HG03469 (cell line): Measurements from ENCODE around the gene TAF1D.
"Not testable (repeated sequence)": the region's sequence is repeated elsewhere in the genome, so short reads cannot be mapped to it uniquely, and the experiment has no call there.

Experiments
- ATAC-seq: cut with Tn5 transposase; IDR thresholded peaks from one replicate; pipeline ENCODE4 v1.9.1; 2021; ENCODE audit warnings: mild to moderate bottlenecking, moderate library complexity, moderate number of reproducible peaks; ENCODE audit not compliant: unreplicated experiment

TAF1D gene

DNA sequence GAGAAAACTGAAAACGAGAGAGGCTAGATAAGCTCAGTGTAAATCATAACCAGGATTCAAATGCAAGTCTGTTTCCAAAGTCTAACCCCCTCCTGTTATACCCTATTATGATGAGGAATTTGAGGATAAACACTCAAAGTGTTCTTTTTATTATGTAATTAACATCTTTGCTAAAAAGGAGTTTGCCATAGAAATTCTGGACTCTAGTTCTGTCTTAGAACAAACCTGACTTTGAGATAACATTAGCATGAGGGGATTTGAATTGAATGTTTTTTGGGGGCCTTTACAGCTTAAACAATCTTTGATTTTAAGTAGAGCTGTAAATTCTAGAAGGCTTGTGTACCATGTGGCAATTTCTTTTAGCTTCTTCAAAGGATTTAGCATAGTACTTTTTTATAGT, 9.7 kb upstream of the TAF1D start:
- ATAC-seq: no peak

DNA sequence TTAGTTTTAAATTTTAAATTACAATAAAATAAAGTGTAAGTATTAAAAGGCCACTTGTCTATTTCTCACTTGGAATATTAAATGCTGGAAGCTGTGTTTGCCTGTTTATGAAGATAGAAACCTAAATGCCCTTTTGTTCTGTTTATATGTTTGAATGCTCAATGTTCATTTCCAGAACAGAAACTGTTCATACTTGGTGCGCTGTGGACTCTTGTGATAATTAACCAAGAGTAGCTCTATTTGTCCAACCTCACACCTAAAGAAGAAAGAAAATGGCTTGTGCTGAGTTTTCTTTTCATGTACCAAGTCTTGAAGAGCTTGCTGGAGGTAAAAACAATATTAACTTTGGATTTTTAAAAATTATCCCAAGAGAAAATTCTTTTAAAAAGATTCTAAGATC, 5.8 kb upstream of the TAF1D start:
- ATAC-seq: peak; percentile 73

DNA sequence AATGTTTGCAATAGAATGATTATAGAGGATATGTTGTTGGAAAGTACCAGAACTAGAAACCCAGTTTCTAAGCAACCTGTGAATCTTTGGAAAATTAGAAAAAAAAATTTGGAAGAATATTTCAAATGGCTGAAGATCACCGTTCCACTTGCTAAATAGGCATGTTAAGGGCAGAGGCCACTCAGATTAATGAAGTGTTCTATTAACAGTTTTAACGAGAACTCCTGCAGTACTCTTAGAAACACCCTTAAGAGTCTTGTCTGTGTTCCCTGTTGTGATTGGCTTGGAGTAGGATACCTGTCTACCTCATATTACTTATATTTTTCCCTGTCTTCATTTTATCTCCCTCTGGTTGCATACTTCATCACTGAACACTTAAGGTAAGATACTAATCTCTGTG, 4.8 kb upstream of the TAF1D start:
- no peak for ATAC-seq

DNA sequence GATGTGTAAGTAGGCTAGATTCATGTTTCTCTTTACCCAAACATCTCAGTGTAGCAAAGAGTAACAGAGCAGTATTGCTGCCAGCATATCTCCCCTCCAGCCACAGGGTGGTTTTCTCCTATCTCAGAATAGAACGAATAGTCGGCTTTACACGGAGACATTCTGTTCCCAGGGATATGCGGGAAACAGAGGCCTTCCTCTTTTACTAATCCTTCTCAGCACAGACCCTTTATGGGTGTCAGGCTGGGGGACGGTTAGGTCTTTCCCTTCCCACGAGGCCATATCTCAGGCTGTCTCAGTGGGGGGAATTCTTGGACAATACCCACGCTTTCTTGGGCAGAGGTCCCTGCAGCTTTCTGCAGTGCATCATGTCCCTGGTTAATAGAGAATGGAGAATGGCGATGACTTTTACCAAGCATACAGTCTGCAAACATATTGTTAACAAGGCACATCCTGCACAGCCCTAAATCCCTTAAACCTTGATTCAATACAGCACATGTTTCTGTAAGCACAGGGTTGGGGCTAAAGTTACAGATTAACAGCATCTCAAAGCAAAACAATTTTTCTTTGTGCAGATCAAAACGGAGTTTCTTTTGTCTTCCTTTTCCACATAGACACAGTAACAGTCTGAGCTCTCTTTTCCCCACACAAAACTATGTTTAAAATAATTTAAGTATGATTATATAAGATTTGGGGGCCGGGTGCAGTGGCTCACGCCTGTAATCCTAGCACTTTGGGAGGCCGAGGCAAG, 3.9 kb upstream of the TAF1D start:
- not testable (repeated sequence) for ATAC-seq

DNA sequence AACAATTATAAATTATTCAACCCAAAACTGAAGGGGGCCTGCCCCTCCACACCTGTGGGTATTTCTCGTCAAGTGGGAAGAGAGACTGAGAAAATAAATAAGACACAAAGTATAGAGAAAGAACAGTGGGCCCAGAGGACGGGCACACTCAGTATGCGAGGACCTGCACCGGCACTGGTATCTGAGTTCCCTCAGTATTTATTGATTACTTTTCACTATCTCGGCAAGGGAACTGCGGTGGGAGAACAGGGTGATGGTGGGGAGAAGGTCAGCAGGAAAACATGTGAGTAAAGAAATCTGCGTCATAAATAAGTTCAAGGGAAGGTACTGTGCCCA, 3.3 kb upstream of the TAF1D start:
- ATAC-seq: no peak

DNA sequence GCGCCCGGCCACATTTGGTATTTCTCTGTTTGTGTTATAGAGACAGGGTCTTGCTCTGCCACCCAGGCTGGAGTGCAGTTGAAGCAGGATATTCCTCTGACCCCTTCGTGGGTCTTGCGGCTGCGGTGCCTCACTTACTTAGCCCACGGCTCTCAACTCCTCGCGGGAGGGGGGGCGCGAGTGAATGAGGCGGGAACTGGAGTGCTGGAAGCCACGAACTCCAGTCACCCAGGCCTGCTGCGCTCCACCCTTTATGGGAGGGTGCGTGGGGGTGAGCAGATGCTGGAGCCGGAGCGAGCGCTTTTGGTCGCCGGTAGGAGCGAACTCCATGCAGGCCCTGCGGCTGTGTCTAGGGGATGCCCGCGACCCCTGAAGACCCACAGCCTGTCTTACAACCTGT, 2.0 kb upstream of the TAF1D start:
- ATAC-seq: no peak

- no peak for ATAC-seq
Observed at GRCh38 chr11:93741882-93742226, 559 bp upstream of the TAF1D start.

- peak; percentile 18 for ATAC-seq
Observed at GRCh38 chr11:93740730-93741093, 583 bp downstream of the TAF1D start.

- ATAC-seq: no peak
Observed at GRCh38 chr11:93740031-93740729, 1.1 kb downstream of the TAF1D start.

- ATAC-seq: no peak
Observed at GRCh38 chr11:93738647-93739081, 2.6 kb downstream of the TAF1D start.

DNA sequence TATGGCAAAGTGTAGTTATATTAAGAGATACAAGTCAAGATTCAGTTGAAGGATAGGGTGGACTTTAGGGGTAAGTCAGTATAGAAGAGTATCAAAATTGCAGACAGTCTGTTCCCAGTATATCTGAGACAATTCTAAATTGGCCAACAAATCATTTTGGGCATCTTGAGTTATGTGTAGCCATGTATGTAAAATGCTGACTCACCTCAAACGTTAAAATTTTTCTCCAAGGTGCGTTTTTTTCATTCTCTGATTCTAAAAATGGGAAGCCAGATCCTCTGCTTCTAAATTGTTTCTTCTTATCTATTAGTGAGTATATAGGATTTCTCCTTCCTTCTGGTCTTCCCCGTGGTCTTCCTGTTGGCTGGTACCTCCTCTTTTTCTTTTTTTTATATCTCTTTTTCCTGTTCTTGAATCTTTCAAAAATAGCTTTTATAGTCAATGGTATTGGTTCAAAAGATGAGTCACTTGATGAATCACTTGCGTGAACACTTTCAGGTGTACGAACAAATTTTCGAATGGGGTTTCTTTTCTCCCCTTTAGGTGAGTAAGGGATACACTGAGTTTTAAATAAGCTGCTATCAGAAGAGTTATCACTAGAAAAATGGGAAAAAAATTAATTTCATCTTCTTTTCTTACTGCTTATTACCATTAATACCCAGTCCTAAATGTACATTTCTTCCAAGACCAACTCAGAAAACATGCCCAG, 3.2 kb downstream of the TAF1D start:
- ATAC-seq: no peak

GRCh38 chr11:93736129-93736528, 5.2 kb downstream of the TAF1D start:
- no peak for ATAC-seq

GRCh38 chr11:93735627-93736026, 5.7 kb downstream of the TAF1D start:
- no peak for ATAC-seq

GRCh38 chr11:93734427-93735222, 6.7 kb downstream of the TAF1D start:
- ATAC-seq: no peak

DNA sequence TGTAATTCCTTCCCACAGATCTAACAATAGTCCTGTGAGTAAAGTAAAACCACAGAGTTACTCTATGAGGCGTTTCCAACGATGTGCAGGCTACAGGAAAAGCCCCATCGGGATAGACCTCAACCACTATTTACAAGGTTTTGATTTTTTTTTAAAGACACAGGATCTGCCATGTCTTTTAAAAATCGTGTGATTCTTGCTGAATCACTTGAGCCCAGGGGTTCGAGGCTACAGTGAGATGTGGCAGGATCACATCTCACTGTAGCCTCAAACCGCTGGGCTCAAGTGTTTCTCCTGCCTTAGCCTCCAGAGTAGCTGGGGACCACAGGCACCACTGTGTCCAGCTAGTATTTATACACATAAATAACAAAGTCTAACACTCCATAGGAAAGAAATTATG, 7.8 kb downstream of the TAF1D start:
- ATAC-seq: no peak

DNA sequence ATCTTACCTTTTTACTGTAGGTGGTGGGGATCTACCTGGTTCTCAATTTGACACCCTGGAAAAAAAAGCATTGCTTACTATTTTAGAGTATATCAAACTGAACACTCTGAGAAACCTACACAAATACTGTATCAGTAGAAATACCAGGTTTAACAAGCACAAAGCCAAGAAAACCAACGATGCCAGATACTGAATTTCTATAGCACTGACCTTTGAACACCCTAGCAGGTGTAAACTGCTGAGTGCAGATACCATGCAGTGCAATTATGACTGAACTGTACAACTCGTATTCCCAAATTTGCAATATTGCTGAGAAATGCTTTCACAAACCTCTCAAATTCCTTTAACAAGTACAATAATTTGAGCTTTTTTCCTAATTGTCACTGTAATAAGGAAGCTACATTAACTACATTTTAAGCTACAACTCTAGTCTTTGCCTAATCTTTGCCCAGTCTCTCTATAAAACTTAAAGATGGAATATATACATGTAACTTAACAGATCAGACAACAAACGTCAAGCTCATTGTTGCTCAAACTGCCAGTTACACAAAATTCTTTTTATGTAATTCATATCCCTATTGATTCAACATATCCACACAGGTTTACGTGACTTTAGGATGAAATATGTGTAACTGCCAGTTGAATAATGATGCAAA, 8.9 kb downstream of the TAF1D start:
- ATAC-seq: no peak

DNA sequence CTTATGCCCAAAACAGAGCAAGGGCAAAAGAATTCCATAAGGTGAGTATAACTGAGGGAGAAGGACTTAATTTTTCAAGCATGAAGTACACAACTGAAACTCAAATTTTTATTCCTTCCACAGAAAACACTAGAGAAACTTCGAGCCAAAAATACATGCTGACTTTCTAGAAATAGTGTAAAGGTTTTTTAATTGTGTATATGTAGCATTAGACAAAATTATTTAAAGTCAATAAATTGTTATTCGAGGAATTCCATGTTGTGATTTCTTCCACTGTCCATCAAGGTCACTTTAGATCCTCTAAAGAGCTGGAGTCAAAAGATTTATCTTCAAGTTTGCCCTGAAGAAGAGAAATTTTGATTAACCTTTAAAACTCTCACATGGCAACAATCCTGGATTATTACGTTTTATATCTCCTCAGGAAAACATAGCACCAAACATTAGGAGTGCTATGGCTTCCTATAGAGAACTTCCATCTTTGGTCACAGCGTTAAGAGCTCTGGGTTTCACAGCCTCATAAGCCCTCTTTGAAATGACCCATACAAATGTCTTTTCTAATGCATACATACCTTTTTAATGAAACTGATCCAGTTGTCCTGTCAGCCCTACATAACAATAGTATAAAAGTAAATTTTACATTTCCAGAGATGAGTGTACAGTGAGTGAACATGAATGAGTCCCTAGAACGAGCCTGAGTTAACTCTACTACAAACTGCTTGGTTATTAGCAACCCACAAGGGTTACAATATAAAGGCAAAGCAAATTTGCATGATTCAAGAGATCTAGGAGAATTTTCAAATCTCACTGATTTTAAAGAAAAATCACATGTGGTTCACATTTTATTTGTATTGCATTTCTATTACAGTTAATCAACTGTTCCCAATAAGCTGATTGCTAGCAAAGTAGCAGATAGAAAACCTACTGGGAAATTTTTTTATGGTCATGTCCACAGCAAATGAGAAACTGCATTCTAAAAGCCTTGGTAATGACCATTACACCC, 10.9 kb downstream of the TAF1D start:
- no peak for ATAC-seq

- no peak for ATAC-seq
Observed at GRCh38 chr11:93729129-93729616, 12.1 kb downstream of the TAF1D start.

DNA sequence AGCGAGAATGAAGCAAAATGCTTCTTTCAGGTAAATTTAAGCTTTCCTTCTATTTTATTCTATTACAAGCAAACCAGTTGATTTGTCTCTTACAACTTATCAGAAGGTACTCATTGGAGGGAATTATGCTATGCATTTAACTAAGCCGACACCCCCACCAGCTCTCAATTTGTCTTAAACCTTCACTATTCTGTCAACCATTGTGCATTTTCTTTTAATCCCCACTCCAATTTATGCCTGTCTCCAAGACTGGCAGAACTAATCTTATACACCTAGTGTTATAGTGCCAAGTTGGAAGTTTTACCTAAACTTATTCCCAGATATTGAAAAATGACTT, 12.5 kb downstream of the TAF1D start:
- no peak for ATAC-seq
